IPS DF 19.7 (cell line): ENCODE measurements around the gene IGF2R.
"Not testable (repeated sequence)": the region's sequence is repeated elsewhere in the genome, so short reads cannot be mapped to it uniquely, and the experiment has no call there.

Experiments used
- DNase-seq: peaks from one replicate; pipeline ENCODE4 v3.0.0-alpha.2; 2013; ENCODE audit warnings: low read depth, low spot score

IGF2R gene

GRCh38 chr6:160121558-160121957 lies 152.7 kb downstream of the IGF2R start, which contains the start of gene SLC22A1:
SLC22A1 (plus strand) TSS chr6:160121815; CDS start chr6:160121936, 121 bp downstream.
- no peak for DNase-seq

GRCh38 chr6:160121981-160122380 lies 153.1 kb downstream of the IGF2R start:
- no peak for DNase-seq

- DNase-seq = no peak
Measured at GRCh38 chr6:160122744-160123143, 153.9 kb downstream of the IGF2R start.

- DNase-seq = no peak
Measured at GRCh38 chr6:160124007-160124406, 155.1 kb downstream of the IGF2R start.

GRCh38 chr6:160124605-160125004 lies 155.7 kb downstream of the IGF2R start:
- DNase-seq = no peak

- not testable (repeated sequence) for DNase-seq
Measured at GRCh38 chr6:160125105-160125504, 156.2 kb downstream of the IGF2R start.

- DNase-seq = no peak
Measured at GRCh38 chr6:160127270-160128124, 158.6 kb downstream of the IGF2R start.

GRCh38 chr6:160128125-160128683 lies 159.3 kb downstream of the IGF2R start:
- no peak for DNase-seq

- no peak for DNase-seq
Measured at GRCh38 chr6:160128879-160129516, 160.1 kb downstream of the IGF2R start.

GRCh38 chr6:160129881-160130615 lies 161.2 kb downstream of the IGF2R start:
- no peak for DNase-seq

GRCh38 chr6:160130729-160131484 lies 162.0 kb downstream of the IGF2R start:
- no peak for DNase-seq

- no peak for DNase-seq
Measured at GRCh38 chr6:160131636-160132296, 162.9 kb downstream of the IGF2R start.

GRCh38 chr6:160132297-160132637 lies 163.4 kb downstream of the IGF2R start:
- DNase-seq = no peak

- DNase-seq = no peak
Measured at GRCh38 chr6:160132776-160133338, 164.0 kb downstream of the IGF2R start.

GRCh38 chr6:160133441-160134336 lies 164.8 kb downstream of the IGF2R start:
- DNase-seq = no peak

- not testable (repeated sequence) for DNase-seq
Measured at GRCh38 chr6:160134337-160134751, 165.5 kb downstream of the IGF2R start.

GRCh38 chr6:160134779-160135547 lies 166.1 kb downstream of the IGF2R start:
- no peak for DNase-seq

- DNase-seq = no peak
Measured at GRCh38 chr6:160135907-160136655, 167.2 kb downstream of the IGF2R start.
